ENCODE data around the gene AMIGO2. TPM values are rescaled to one million over a fixed set of nuclear protein-coding genes. Genes with fewer than 3 reads are reported as not detected.
A peak's percentile ranks its signal among the peaks of the same experiment; 100 is the strongest.
"Not testable (repeated sequence)": the region's sequence is repeated elsewhere in the genome, so short reads cannot be mapped to it uniquely, and the experiment has no call there.

Gene AMIGO2
- total RNA-seq (2014; rRNA removed; shearing (Covaris generic)) = 44.3 and 47.4 TPM in 2 replicates

- peak; percentile 32 for DNase-seq (ENCODE audit: low spot score)
Measured at GRCh38 chr12:47079468-47079980, at the start of gene AMIGO2, which contains the start of gene PCED1B. Gene AMIGO2, minus strand, starts transcription at chr12:47079959. Its CDS starts 957 bp downstream, at chr12:47079002. Gene PCED1B, plus strand, starts transcription at chr12:47079621. Its CDS starts 155,443 bp downstream, at chr12:47235064.

DNA sequence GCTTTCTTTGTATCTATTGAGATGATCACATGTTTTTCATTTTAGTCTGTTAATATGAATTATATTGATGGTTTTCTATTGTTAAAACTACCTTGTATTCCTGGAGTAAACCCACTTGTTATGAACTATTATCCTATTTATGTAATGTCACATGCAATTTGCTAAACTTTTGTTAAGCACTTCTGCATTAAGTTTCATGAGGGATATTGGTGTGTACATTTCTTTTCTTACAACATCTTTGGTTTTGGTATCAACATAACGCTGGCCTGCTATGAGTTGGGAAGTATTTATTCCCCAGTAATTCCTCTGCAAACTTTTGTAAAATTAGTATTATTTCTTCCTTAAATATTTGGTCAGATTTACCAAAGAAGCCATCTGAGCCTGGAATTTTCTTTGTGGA is 46.5 kb upstream of the AMIGO2 start:
- no peak for DNase-seq (ENCODE audit: low spot score)

- DNase-seq (ENCODE audit: low spot score) = no peak
Measured at GRCh38 chr12:47124451-47124850, 44.7 kb upstream of the AMIGO2 start.

DNA sequence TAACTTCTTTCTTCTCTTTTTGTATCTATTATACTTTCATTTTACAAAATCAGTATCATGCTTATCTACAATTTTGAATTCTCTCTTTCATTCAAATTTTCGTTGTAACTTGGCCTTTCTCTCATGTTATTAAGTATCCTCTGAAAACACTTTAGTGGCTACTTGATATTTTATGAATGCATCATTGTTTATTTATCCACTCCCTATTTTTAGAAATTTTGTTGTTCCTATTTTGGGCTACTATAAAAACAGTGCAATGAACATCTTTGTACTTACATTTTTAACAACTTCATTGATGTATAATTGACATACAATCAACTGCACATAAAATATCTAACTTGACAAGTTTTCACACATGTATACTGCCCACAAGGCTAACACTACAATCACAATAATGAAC is 44.0 kb upstream of the AMIGO2 start:
- DNase-seq (ENCODE audit: low spot score) = no peak

GRCh38 chr12:47122602-47123001 is 42.8 kb upstream of the AMIGO2 start:
- DNase-seq (ENCODE audit: low spot score) = no peak

DNA sequence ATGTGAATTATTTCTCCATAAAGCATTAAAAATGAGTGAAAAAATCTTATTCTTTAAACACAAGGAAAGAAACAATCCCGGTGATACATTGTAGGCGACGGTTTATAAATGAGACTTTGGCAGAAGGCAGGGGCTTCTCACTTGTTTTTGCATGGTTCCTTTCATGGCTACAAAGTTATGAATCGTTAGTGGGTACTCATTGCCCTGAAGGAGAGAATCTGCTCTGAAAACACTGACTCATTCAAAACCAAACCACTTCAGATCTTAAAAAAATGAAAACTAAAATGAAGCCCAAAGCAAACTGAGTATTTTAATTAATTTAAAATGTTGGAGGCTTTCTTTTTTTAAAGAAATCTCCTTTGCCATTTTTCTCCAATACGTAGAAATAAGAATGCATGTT is 41.4 kb upstream of the AMIGO2 start:
- DNase-seq (ENCODE audit: low spot score) = peak; percentile 16

GRCh38 chr12:47120736-47121135 is 41.0 kb upstream of the AMIGO2 start:
- DNase-seq (ENCODE audit: low spot score) = no peak

DNA sequence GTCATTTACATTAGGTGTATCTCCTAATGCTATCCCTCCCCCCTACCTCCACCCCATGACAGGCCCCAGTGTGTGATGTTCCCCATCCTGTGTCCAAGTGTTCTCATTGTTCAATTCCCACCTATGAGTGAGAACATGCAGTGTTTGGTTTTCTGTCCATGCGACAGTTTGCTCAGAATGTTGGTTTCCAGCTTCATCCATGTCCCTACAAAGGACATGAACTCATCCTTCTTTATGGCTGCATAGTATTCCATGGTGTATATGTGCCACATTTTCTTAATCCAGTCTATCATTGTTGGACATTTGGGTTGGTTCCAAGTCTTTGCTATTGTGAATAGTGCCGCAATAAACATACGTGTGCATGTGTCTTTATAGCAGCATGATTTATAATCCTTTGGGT is 37.5 kb upstream of the AMIGO2 start:
- not testable (repeated sequence) for DNase-seq (ENCODE audit: low spot score)

- no peak for DNase-seq (ENCODE audit: low spot score)
Measured at GRCh38 chr12:47114481-47114892, 34.7 kb upstream of the AMIGO2 start.

DNA sequence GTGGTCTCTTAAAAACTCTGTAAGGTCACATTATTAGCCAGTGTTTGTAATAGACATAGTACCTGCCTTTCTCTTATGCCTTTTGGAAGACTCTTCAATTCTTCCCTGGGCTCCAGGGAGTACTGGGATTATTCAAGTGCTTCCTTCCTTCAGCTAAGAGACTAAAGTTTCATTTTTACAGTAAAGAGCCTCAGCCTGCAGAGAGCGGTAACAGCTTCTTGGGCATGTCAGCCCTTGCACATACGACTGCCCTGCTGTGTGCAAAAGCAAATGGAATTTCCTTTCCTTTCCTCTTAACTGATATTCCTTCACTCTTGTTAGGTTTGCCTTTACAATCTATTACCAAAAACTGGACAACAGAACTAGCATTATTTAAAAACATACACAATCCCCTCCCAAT is 32.9 kb upstream of the AMIGO2 start:
- no peak for DNase-seq (ENCODE audit: low spot score)

GRCh38 chr12:47111854-47112253 is 32.1 kb upstream of the AMIGO2 start:
- no peak for DNase-seq (ENCODE audit: low spot score)

GRCh38 chr12:47111392-47111778 is 31.6 kb upstream of the AMIGO2 start:
- DNase-seq (ENCODE audit: low spot score) = no peak

DNA sequence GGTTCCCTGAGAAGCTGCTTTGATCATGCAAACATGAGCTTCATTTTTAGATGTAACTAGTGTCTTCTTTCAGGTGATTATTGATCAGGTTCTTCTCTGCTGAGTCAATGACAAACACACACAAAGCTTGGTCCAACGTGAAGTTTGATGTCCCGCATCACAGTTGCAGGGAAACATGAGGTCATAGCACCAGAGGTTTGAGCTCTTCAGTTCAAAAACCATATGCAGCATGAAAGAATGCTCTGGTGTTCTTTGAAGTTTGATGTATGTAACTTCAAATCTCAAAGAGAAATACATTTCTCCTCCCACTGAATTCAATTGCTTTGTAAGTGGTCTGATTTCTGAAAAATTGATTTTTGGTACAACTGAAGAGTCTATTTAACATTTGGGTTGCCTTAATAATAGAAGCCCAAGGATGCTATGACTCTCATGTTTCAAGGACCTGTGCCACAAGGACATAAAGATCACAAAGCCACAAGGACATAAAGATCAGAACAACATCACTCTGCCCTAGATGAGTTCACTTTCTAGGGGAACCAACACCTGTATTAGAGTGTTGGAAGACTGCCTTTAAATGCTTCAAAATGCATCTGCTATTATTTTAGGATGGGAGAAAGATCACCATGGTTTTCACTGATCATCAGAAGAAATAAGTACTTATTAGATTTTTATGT is 31.1 kb upstream of the AMIGO2 start:
- no peak for DNase-seq (ENCODE audit: low spot score)

GRCh38 chr12:47110011-47110541 is 30.3 kb upstream of the AMIGO2 start:
- no peak for DNase-seq (ENCODE audit: low spot score)

DNA sequence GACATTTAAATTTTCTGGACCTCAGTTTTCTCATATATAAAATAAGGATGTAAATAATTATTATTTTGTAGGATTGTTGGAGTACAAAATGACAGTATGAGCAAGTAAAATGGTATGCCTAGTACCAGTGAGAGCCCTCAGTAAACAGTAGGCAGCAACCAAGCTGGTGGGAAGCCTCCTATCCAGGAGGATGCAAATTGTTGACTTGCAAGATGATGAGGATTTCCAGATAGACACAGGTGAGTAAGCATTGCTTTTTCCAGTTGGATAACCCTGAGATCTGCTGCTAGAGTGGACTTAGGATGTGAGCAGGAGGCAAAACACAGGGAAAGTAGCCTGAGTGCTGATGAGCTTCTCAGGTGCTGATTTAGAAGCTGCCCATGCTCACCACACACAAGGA is 28.2 kb upstream of the AMIGO2 start:
- no peak for DNase-seq (ENCODE audit: low spot score)

- DNase-seq (ENCODE audit: low spot score) = no peak
Measured at GRCh38 chr12:47107446-47107845, 27.7 kb upstream of the AMIGO2 start.

DNA sequence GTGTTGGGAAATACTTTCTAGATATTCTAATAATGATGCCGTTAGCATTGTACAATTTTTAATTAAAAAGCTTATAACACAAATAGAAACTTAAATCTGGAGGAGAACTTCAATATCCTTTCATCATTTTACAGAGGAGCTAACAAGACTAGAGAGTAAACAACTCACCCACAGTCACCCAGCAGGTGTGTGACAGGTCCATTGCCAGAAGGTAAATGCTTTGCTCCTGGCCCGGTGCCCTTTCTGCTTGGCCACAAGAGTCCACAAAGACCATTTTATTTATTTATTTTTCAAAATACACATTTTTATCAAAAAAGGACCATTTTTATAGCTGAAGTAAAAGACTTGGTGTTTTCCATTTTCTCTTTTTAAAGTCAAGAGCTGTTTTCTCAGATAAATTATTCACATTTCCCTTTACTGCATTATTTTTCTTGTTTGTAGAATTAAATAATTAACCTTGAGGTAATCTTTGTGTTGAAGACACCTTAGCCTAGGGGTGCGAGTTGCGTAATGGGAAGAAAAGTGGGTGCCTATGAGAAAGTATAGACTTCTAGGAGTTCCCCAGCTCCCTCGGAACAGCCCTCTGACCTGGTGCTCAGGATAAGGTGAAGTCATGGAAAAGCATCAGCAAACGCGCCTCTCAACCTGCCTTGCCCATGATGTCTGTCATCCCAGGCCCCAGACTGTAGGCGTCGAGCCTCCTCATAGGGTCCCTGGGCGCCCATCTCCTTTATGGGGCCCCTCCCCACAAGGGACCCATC is 26.3 kb upstream of the AMIGO2 start:
- DNase-seq (ENCODE audit: low spot score) = no peak

DNA sequence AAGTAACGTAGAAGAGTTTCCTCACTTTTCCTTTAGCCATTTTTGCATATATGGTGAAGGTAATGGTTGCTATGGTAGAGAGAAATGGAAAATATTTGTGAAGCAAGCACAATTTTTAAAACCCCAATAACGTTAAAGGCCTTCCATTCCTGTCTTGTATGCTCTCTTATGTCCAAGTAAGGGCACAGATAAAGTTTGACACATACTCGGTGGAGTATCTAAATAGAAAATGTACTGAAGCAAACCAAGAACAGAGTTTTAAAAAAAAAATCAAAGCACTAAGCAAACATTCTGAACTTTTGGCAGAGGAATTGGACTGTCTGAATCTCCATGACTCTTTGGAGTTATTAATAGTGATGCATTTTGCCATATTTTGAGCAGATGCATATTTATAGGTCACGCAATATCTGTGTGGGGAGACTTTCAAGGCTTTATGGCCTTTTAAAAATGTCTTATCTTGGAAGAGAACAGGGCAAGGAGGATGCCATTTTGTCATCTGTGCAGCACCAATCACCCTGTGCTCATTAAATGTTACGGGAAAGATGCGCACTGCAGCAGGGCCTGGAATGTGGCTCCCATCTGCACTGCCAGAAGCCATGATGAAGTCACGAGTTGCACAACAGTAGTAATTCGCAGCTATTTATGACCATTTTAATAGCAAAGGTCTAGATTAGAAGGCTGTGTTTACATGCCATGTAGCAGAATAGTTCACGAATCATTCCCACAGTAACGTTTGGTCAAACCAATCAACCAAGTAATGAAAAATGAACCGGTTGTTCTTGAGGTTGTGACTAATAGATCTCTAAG is 23.3 kb upstream of the AMIGO2 start:
- DNase-seq (ENCODE audit: low spot score) = peak; percentile 37

DNA sequence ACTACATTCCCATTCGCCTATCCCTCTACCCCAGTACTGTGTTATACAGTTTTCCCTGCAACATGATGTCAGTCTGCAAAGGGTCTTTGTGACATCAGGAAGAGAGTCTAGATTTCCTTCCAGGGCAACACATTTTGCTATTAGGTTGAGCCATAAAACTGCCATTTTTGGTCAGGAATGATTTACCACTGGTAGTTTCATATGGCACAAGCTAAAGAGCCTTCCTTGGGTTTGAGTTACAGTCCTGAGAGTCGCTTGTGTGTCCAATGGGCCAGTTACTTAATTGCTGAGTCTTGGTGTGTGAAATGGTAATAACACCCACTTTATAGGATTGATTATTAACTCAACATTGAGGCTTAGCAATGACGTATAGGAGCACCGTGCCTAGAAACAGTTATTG is 22.6 kb upstream of the AMIGO2 start:
- DNase-seq (ENCODE audit: low spot score) = no peak

DNA sequence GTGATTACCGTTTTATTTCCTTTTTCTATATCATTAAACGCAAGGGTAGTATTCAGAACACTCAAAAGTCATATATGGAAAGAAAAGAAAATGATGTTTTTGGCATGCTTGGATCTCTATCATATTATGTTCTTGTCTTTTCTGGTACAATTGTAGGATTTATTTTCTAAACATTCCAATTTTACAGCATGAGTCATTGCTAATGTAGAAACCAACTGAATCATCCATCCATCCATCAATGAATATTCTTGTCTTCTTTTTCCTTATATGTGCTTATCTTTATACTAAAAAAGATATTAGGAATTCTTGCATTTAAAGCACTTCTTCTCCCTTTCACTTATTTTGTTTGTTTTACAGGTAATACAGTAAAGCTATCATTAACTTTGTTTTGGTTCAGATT is 20.4 kb upstream of the AMIGO2 start:
- no peak for DNase-seq (ENCODE audit: low spot score)

DNA sequence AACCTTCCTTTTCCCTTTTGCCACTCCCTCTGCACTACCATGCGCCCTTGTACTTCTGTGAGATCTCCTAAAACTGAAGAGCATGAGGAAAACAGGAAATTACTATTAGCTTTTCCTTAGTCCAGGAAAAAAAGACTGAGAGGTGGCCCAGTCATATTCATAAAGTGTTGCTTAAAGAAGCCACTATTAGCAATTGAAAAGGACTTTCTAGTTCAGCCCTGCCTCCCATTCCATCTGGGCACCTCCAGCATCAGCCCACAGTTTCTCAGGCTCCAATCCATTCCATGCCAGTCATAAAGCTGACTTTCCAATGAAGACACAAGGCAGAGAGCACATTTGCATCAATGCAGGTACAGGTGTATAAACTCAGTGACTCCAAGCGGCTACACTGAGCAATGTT is 19.9 kb upstream of the AMIGO2 start:
- DNase-seq (ENCODE audit: low spot score) = no peak

GRCh38 chr12:47098099-47098498 is 18.3 kb upstream of the AMIGO2 start:
- DNase-seq (ENCODE audit: low spot score) = no peak

Data from H4 (cell line).